Liver (tissue), 9 donors: ENCODE data around the gene ZNF813. TPM values are rescaled to one million over a fixed set of nuclear protein-coding genes. Genes with fewer than 3 reads are reported as not detected.
A peak's percentile ranks its signal among the peaks of the same experiment; 100 is the strongest.

Experiments used
- DNase-seq: peaks from one replicate; pipeline ENCODE4 v3.0.0-alpha.2; 2017; ENCODE audit warnings: low spot score
- H3K27ac ChIP-seq, 2 donors: one replicate each; pipeline ENCODE4 v1.7.0; 2013; ENCODE audit warnings: inconsistent platforms in 2 of 2, low read length in 2 of 2, control low read depth in 1 of 2, low read depth in 1 of 2, mild to moderate bottlenecking in 1 of 2
- H3K27me3 ChIP-seq, 4 donors: one replicate each; pipeline versions ENCODE4 v1.6.1 to v1.7.0; 2013; ENCODE audit warnings: low read length in 3 of 4, inconsistent platforms in 1 of 4, mild to moderate bottlenecking in 1 of 4, moderate library complexity in 1 of 4; ENCODE audit not compliant: control insufficient read depth in 4 of 4, insufficient read depth in 4 of 4
- H3K36me3 ChIP-seq, 4 donors: one replicate each; pipeline versions ENCODE4 v1.6.1 to v1.7.0; 2013; ENCODE audit warnings: low read length in 3 of 4, mild to moderate bottlenecking in 3 of 4, low read depth in 1 of 4, moderate library complexity in 1 of 4; ENCODE audit not compliant: control insufficient read depth in 4 of 4, insufficient read depth in 3 of 4
- H3K4me1 ChIP-seq, 4 donors: one replicate each; pipeline versions ENCODE4 v1.6.1 to v1.7.0; 2013; ENCODE audit warnings: low read length in 3 of 4, mild to moderate bottlenecking in 3 of 4, moderate library complexity in 1 of 4; ENCODE audit not compliant: control insufficient read depth in 4 of 4, insufficient read depth in 4 of 4
- H3K4me3 ChIP-seq, 3 donors: one replicate each; pipeline versions ENCODE4 v1.6.1 to v1.7.0; 2013; ENCODE audit warnings: low read length in 3 of 3, control low read depth in 1 of 3, low read depth in 1 of 3, mild to moderate bottlenecking in 1 of 3
- H3K9ac ChIP-seq, 2 donors: one replicate each; pipeline ENCODE4 v1.7.0; 2013; ENCODE audit warnings: low read length in 2 of 2, mild to moderate bottlenecking in 2 of 2, moderate library complexity in 2 of 2, control low read depth in 1 of 2, low read depth in 1 of 2
- H3K9me3 ChIP-seq, 4 donors: one replicate each; pipeline versions ENCODE4 v1.6.1 to v1.7.0; 2013; ENCODE audit warnings: low read length in 3 of 4; ENCODE audit not compliant: control insufficient read depth in 4 of 4
- ATF3 ChIP-seq: IDR thresholded peaks from 2 replicates; pipeline ENCODE4 v1.6.1; 2016; ENCODE audit warnings: antibody characterized with exemption
- CTCF ChIP-seq: fragments of 150-350 bp; IDR thresholded peaks from 2 replicates; pipeline ENCODE4 v1.5.1; 2017; ENCODE audit warnings: improper control_type of control experiment, low read depth, low read length; ENCODE audit not compliant: missing input control
- EGR1 ChIP-seq, 2 donors: IDR thresholded peaks; 2 replicates each; pipeline ENCODE4 v1.6.1; 2016 to 2018; ENCODE audit warnings: antibody characterized with exemption in 2 of 2, low read depth in 2 of 2
- FOXA1 ChIP-seq: IDR thresholded peaks from 2 replicates; pipeline ENCODE4 v1.6.1; 2016; ENCODE audit warnings: antibody characterized with exemption
- FOXA2 ChIP-seq: IDR thresholded peaks from 2 replicates; pipeline ENCODE4 v1.6.1; 2016; ENCODE audit warnings: antibody characterized with exemption
- GABPA ChIP-seq, 2 donors: IDR thresholded peaks in 1 of 2; conservative IDR thresholded peaks in 1 of 2; 2 replicates each; pipeline ENCODE4 v1.6.1; 2016; ENCODE audit warnings: antibody characterized with exemption in 2 of 2, mild to moderate bottlenecking in 1 of 2, moderate library complexity in 1 of 2
- HNF4A ChIP-seq, 2 donors: conservative IDR thresholded peaks; 2 replicates each; pipeline ENCODE4 v1.6.1; 2016; ENCODE audit warnings: antibody characterized with exemption in 2 of 2, mild to moderate bottlenecking in 2 of 2
- HNF4G ChIP-seq: IDR thresholded peaks from 2 replicates; pipeline ENCODE4 v1.6.1; 2016; ENCODE audit warnings: antibody characterized with exemption
- JUND ChIP-seq, 2 donors: IDR thresholded peaks; 2 replicates each; pipeline ENCODE4 v1.6.1; 2016; ENCODE audit warnings: antibody characterized with exemption in 2 of 2
- MAX ChIP-seq: IDR thresholded peaks from 2 replicates; pipeline ENCODE4 v1.6.1; 2016; ENCODE audit warnings: antibody characterized with exemption
- NR2F2 ChIP-seq: IDR thresholded peaks from 2 replicates; pipeline ENCODE4 v1.6.1; 2016; ENCODE audit warnings: antibody characterized with exemption
- RXRA ChIP-seq, 2 donors: IDR thresholded peaks; 2 replicates each; pipeline ENCODE4 v1.6.1; 2017 to 2018; ENCODE audit warnings: antibody characterized with exemption in 2 of 2, mild to moderate bottlenecking in 1 of 2
- SP1 ChIP-seq: IDR thresholded peaks from 2 replicates; pipeline ENCODE4 v1.6.1; 2018; ENCODE audit warnings: antibody characterized with exemption, mild to moderate bottlenecking
- TAF1 ChIP-seq: conservative IDR thresholded peaks from 2 replicates; pipeline ENCODE4 v1.6.1; 2016; ENCODE audit warnings: antibody characterized with exemption, mild to moderate bottlenecking
- YY1 ChIP-seq: IDR thresholded peaks from 2 replicates; pipeline ENCODE4 v1.6.1; 2016; ENCODE audit warnings: antibody characterized with exemption, mild to moderate bottlenecking
- ZBTB33 ChIP-seq: IDR thresholded peaks from 2 replicates; pipeline ENCODE4 v1.6.1; 2016; ENCODE audit warnings: antibody characterized with exemption
- WGBS: extraction: QIAGEN DNeasy Blood & Tissue Kit; methylation state at CpG from one replicate; pipeline ENCODE4 v1.1.7; 2013; 5-methylcytosine and 5-hydroxymethylcytosine counted together
- polyA plus RNA-seq, 2 donors: library from polyadenylated mRNA; stranded (reverse) in 1 of 2; unstranded in 1 of 2; fragments of 200-250 nt in 1 of 2; fragments of >200 nt in 1 of 2; fragmentation: Nextera tagmentation in 1 of 2; extraction: Ambion mirVana in 1 of 2; gene quantifications; one replicate each; pipeline versions ENCODE4 v1.2.1 to v1.2.3, GENCODE V29; 2013 to 2015
- total RNA-seq, 2 donors: library from RNA; depleted of rRNA; stranded (reverse); fragments of >200 nt; gene quantifications; one replicate each; pipeline ENCODE4 v1.2.3, GENCODE V29; 2014
- TF ChIP-seq, protein P1 (sequence below): IDR thresholded peaks from 2 replicates; pipeline ENCODE4 v1.6.1; 2016; ENCODE audit warnings: antibody characterized with exemption, mild to moderate bottlenecking
- donor health status: healthy.
- donor health status: healthy.
- donor health status: healthy.
- donor health status: healthy.
- donor health status: healthy.

The ZNF813 gene
- total and polyA plus RNA-seq, 4 donors: 0.35 to 4.1 (median 1.2) TPM

DNA sequence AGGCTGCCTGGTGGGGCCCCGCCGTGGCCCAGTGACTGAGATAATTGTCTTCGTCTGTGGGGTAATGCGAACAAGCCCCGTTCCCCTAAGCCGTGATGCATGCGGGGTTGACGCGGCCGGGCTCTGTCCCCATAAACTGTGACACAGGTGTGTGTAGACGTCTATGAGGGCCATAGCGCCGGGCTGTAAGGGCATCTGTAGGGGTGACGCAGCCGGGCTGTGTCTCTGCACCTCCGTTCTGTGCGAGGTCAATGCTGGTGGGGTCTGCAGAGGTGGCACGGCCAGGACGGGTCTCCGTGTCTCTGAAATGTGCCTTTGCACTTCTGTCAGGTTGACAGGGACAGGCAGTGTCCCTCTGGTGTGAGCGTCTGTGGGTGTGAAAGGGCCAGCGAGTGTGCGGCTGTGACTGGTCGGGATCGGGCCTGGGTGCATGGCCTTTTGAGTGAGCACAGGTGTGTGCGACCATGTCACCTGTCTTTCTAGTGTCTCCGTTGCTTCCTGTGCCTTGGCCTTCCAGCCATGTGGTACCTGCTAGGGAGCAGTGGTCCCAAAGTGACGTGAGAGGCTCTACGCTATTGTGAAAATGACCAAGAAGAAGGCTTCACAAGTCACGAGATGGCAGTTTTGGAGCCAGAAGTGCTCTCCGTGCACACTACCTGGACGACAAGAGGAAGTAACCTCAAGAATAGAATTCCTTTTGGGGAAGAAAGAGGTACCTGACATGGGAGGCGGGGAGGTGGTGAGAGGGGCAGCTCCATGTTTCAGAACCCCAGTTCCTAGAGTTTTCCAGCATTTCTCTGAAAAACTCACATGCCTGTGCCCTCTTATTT, 54.1 kb downstream of the ZNF813 start:
- Histone ChIP-seq H3K27me3 (no peaks in the 10 kb centered on the region), H3K36me3 (no peaks in the 10 kb centered on the region), H3K27ac (peak overlapping the region in 1 of 2 donors; percentile 38), H3K9ac (no peak overlapping the region), H3K4me1 (peaks cover 4 to 11% (median 9%) of the 10 kb centered on the region in 4 donors), H3K9me3 (peaks cover 11 to 28% (median 17%) of the 10 kb centered on the region in 4 donors), H3K4me3 (peak overlapping the region; percentile 70 to 84 (median 70))
- 24% methylated on average over 33 of the region's 33 CpGs for WGBS
- no peak for DNase-seq
- TF ChIP-seq HNF4A (conservative IDR thresholded peaks at IDR 0.05) (no peak), RXRA (IDR thresholded peaks at IDR 0.05) (no peak), FOXA1 (no peak), GABPA (IDR thresholded peaks at IDR 0.05 in 1 of 2, conservative IDR thresholded peaks at IDR 0.05 in 1 of 2) (no peak), TAF1 (no peak), MAX (no peak), FOXA2 (no peak), YY1 (no peak), HNF4G (no peak), NR2F2 (no peak), ZBTB33 (no peak), ATF3 (no peak), EGR1 (IDR thresholded peaks at IDR 0.05; ENCODE audit: low read depth in 2 of 2) (no peak), JUND (IDR thresholded peaks at IDR 0.05) (no peak)
- TF ChIP-seq, protein P1, sequence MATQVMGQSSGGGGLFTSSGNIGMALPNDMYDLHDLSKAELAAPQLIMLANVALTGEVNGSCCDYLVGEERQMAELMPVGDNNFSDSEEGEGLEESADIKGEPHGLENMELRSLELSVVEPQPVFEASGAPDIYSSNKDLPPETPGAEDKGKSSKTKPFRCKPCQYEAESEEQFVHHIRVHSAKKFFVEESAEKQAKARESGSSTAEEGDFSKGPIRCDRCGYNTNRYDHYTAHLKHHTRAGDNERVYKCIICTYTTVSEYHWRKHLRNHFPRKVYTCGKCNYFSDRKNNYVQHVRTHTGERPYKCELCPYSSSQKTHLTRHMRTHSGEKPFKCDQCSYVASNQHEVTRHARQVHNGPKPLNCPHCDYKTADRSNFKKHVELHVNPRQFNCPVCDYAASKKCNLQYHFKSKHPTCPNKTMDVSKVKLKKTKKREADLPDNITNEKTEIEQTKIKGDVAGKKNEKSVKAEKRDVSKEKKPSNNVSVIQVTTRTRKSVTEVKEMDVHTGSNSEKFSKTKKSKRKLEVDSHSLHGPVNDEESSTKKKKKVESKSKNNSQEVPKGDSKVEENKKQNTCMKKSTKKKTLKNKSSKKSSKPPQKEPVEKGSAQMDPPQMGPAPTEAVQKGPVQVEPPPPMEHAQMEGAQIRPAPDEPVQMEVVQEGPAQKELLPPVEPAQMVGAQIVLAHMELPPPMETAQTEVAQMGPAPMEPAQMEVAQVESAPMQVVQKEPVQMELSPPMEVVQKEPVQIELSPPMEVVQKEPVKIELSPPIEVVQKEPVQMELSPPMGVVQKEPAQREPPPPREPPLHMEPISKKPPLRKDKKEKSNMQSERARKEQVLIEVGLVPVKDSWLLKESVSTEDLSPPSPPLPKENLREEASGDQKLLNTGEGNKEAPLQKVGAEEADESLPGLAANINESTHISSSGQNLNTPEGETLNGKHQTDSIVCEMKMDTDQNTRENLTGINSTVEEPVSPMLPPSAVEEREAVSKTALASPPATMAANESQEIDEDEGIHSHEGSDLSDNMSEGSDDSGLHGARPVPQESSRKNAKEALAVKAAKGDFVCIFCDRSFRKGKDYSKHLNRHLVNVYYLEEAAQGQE: no peak

GRCh38 chr19:53525922-53526321, 58.4 kb downstream of the ZNF813 start:
- peaks cover 3 to 17% (median 8%) of the 10 kb centered on the region in 4 donors for H3K9me3 ChIP-seq
- no peaks in the 10 kb centered on the region for H3K36me3 ChIP-seq
- H3K4me3 ChIP-seq: no peak overlapping the region
- TF ChIP-seq EGR1 (IDR thresholded peaks at IDR 0.05; ENCODE audit: low read depth in 2 of 2) (no peak), HNF4G (no peak), GABPA (IDR thresholded peaks at IDR 0.05 in 1 of 2, conservative IDR thresholded peaks at IDR 0.05 in 1 of 2) (no peak), JUND (IDR thresholded peaks at IDR 0.05) (no peak), SP1 (no peak), CTCF (no peak), RXRA (IDR thresholded peaks at IDR 0.05) (no peak), YY1 (no peak), HNF4A (conservative IDR thresholded peaks at IDR 0.05) (no peak)
- TF ChIP-seq, protein P1: no peak
- H3K27me3 ChIP-seq: no peaks in the 10 kb centered on the region
- peaks cover 4 to 8% (median 7%) of the 10 kb centered on the region in 4 donors for H3K4me1 ChIP-seq
- H3K27ac ChIP-seq: no peak overlapping the region
- WGBS: 98% methylated on average over 2 of the region's 2 CpGs
- H3K9ac ChIP-seq: no peak overlapping the region
- no peak for DNase-seq
